Astrocyte (in vitro differentiated cells and primary cell): ENCODE results near the gene LIPM.

Source experiments
- CTCF ChIP-seq: IDR thresholded peaks from 2 replicates; pipeline ENCODE4 v1.5.1; 2011; ENCODE audit warnings: low read depth, mild to moderate bottlenecking, inconsistent platforms, low read length, moderate library complexity; ENCODE audit not compliant: insufficient read depth
- EZH2 ChIP-seq: IDR thresholded peaks from 2 replicates; pipeline ENCODE4 v1.6.1; 2012; ENCODE audit warnings: mild to moderate bottlenecking, low read length, inconsistent platforms; ENCODE audit not compliant: insufficient read depth

- TF ChIP-seq EZH2: no peak
- no peak for TF ChIP-seq CTCF
These were observed 36.3 kb downstream of the LIPM start for GRCh38 chr10:88838766-88839350.
